ENCODE measurements around the gene COL11A1. TPM values are rescaled to one million over a fixed set of nuclear protein-coding genes. Genes with fewer than 3 reads are reported as not detected.
A peak's percentile ranks its signal among the peaks of the same experiment; 100 is the strongest.

COL11A1 gene
- under 1 TPM in 1 of 4 donors, not detected in 3; 0.16 TPM for total RNA-seq

GRCh38 chr1:103108376-103109150, at the start of gene COL11A1:
COL11A1 (minus strand) TSS chr1:103108522; CDS start chr1:103108178, 344 bp downstream.
- in situ Hi-C loops (cut with MboI; ENCODE audit: low pct_ligation_motif_present in 1 of 4, low pct_unique_long_range_greater_than_20kb in 1 of 4, low sequenced_read_pairs in 3 of 4): loop anchor here in 1 of 4 donors (10.0 kb wide), 1 partner anchor 406 kb away; no protein-coding TSS in a partner anchor
- peaks cover 0 to 20% (median 13%) of the 10 kb centered on the region in 4 donors for H3K4me1 ChIP-seq
- 12 to 34% methylated on average over 7 to 34 of the region's 34 CpGs for WGBS, 2 donors (ENCODE audit: low coverage in 1 of 2)
- no peaks in the 10 kb centered on the region for H3K36me3 ChIP-seq
- DNase-seq: no peak
- peaks cover 29% of the 10 kb centered on the region for H3K27me3 ChIP-seq
- H3K9me3 ChIP-seq: no peaks in the 10 kb centered on the region
- intact Hi-C loops (cut with DNase I; ENCODE audit: low total_unique reads): loop anchor here (10.0 kb wide), 1 partner anchor 406 kb away; no protein-coding TSS in a partner anchor
- H3K27ac ChIP-seq: no peak within 1 kb of the TSS
- peak within 1 kb of the TSS; percentile 7 to 39 (median 13) for H3K4me3 ChIP-seq
- TF ChIP-seq, protein P1, sequence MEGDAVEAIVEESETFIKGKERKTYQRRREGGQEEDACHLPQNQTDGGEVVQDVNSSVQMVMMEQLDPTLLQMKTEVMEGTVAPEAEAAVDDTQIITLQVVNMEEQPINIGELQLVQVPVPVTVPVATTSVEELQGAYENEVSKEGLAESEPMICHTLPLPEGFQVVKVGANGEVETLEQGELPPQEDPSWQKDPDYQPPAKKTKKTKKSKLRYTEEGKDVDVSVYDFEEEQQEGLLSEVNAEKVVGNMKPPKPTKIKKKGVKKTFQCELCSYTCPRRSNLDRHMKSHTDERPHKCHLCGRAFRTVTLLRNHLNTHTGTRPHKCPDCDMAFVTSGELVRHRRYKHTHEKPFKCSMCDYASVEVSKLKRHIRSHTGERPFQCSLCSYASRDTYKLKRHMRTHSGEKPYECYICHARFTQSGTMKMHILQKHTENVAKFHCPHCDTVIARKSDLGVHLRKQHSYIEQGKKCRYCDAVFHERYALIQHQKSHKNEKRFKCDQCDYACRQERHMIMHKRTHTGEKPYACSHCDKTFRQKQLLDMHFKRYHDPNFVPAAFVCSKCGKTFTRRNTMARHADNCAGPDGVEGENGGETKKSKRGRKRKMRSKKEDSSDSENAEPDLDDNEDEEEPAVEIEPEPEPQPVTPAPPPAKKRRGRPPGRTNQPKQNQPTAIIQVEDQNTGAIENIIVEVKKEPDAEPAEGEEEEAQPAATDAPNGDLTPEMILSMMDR (IDR thresholded peaks at IDR 0.05): no peak
- TF ChIP-seq EP300 (IDR thresholded peaks at IDR 0.05; ENCODE audit: low read depth) (no peak), POLR2A (IDR thresholded peaks at IDR 0.05) (no peak), POLR2AphosphoS5 (IDR thresholded peaks at IDR 0.05) (no peak)

DNA sequence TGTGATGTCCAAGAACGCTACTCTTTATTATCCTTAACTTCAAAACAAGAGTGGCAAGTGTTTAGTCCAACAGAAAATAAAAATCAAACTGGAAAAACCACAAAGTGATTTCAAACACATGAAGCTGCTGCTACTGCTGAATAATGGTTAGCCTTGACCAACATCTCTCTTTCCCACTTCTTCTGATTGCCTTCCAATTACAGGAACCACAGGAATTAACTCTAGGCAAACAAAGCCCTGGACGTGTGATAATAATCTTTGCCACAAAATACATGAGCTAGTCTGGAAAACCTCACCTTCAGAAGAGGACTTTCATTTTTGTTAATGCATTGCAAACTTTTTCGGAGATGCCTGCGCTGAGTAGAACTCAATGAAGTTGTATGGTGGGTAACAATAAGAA, 48.6 kb upstream of the COL11A1 start:
- DNase-seq: no peak
- 53 to 66% methylated on average over 4 of the region's 4 CpGs for WGBS, 2 donors (ENCODE audit: low coverage in 1 of 2)
- H3K27me3 ChIP-seq: no peaks in the 10 kb centered on the region

GRCh38 chr1:103146166-103146565, 37.8 kb upstream of the COL11A1 start:
- DNase-seq: no peak
- intact Hi-C loops (cut with DNase I; ENCODE audit: low total_unique reads) (no loop called here), in situ Hi-C loops (cut with MboI; ENCODE audit: low pct_ligation_motif_present in 1 of 4, low pct_unique_long_range_greater_than_20kb in 1 of 4, low sequenced_read_pairs in 3 of 4) (no loop called here)
- Histone ChIP-seq H3K27me3 (no peaks in the 10 kb centered on the region), H3K4me3 (no peak overlapping the region), H3K27ac (no peak overlapping the region), H3K4me1 (no peaks in the 10 kb centered on the region), H3K9me3 (no peaks in the 10 kb centered on the region), H3K36me3 (no peaks in the 10 kb centered on the region)
- TF ChIP-seq, protein P1 (IDR thresholded peaks at IDR 0.05): no peak
- TF ChIP-seq EP300 (IDR thresholded peaks at IDR 0.05; ENCODE audit: low read depth): no peak
- TF ChIP-seq POLR2AphosphoS5 (IDR thresholded peaks at IDR 0.05): no peak
- no peak for TF ChIP-seq POLR2A (IDR thresholded peaks at IDR 0.05)

More for the DNA sequence above, 48.6 kb upstream of the COL11A1 start:
- in situ Hi-C loops (cut with MboI; ENCODE audit: low pct_ligation_motif_present in 1 of 4, low pct_unique_long_range_greater_than_20kb in 1 of 4, low sequenced_read_pairs in 3 of 4): no loop called here
- no peak overlapping the region for H3K27ac ChIP-seq
- TF ChIP-seq, protein P1 (IDR thresholded peaks at IDR 0.05): no peak
- TF ChIP-seq POLR2A (IDR thresholded peaks at IDR 0.05) (no peak), EP300 (IDR thresholded peaks at IDR 0.05; ENCODE audit: low read depth) (no peak), POLR2AphosphoS5 (IDR thresholded peaks at IDR 0.05) (no peak)
- intact Hi-C loops (cut with DNase I; ENCODE audit: low total_unique reads): no loop called here
- no peaks in the 10 kb centered on the region for H3K9me3 ChIP-seq
- no peaks in the 10 kb centered on the region for H3K4me1 ChIP-seq
- no peak overlapping the region for H3K4me3 ChIP-seq
- H3K36me3 ChIP-seq: no peaks in the 10 kb centered on the region

- Histone ChIP-seq H3K27ac (no peak overlapping the region), H3K9me3 (no peaks in the 10 kb centered on the region), H3K4me1 (no peaks in the 10 kb centered on the region), H3K27me3 (no peaks in the 10 kb centered on the region), H3K36me3 (no peaks in the 10 kb centered on the region), H3K4me3 (no peak overlapping the region)
- intact Hi-C loops (cut with DNase I; ENCODE audit: low total_unique reads): no loop called here
- DNase-seq: no peak
- in situ Hi-C loops (cut with MboI; ENCODE audit: low pct_ligation_motif_present in 1 of 4, low pct_unique_long_range_greater_than_20kb in 1 of 4, low sequenced_read_pairs in 3 of 4): no loop called here
- TF ChIP-seq POLR2AphosphoS5 (IDR thresholded peaks at IDR 0.05): no peak
- TF ChIP-seq, protein P1 (IDR thresholded peaks at IDR 0.05): no peak
- TF ChIP-seq EP300 (IDR thresholded peaks at IDR 0.05; ENCODE audit: low read depth): no peak
- TF ChIP-seq POLR2A (IDR thresholded peaks at IDR 0.05): no peak
- 43 to 57% methylated on average over 1 of the region's 1 CpG for WGBS, 2 donors (ENCODE audit: low coverage in 1 of 2)
Observed at GRCh38 chr1:103145449-103145848, 37.1 kb upstream of the COL11A1 start.

All from transverse colon (tissue), 4 donors.